Uterus (tissue), 4 donors: ENCODE results near the gene SLC25A29. TPM values are rescaled to one million over a fixed set of nuclear protein-coding genes. Genes with fewer than 3 reads are reported as not detected.

ENCODE experiments used
- DNase-seq, 2 donors: peaks; one replicate each; pipeline ENCODE4 v3.0.0-alpha.2; 2019 to 2020
- H3K27ac ChIP-seq, 2 donors: fragments of 200-600 bp; sonication (generic); 1 replicate in 1 of 2; 2 replicates in 1 of 2; pipeline ENCODE4 v1.5.1; 2016 to 2018
- H3K27me3 ChIP-seq, 2 donors: fragments of 200-600 bp; sonication (generic); one replicate each; pipeline ENCODE4 v1.5.1; 2018 to 2019; ENCODE audit warnings: control low read depth in 1 of 2
- H3K36me3 ChIP-seq, 2 donors: fragments of 200-600 bp; sonication (generic); one replicate each; pipeline ENCODE4 v1.5.1; 2019; ENCODE audit warnings: control low read depth in 1 of 2
- H3K4me1 ChIP-seq, 2 donors: fragments of 200-600 bp; sonication (generic); one replicate each; pipeline ENCODE4 v1.5.1; 2018 to 2019; ENCODE audit warnings: control low read depth in 1 of 2
- H3K4me3 ChIP-seq, 2 donors: fragments of 200-600 bp; sonication (generic); 1 replicate in 1 of 2; 2 replicates in 1 of 2; pipeline ENCODE4 v1.5.1; 2018 to 2019; ENCODE audit warnings: mild to moderate bottlenecking in 1 of 2
- H3K9me3 ChIP-seq, 2 donors: fragments of 200-600 bp; sonication (generic); one replicate each; pipeline ENCODE4 v1.5.1; 2019; ENCODE audit warnings: control low read depth in 1 of 2
- POLR2A ChIP-seq, 2 donors: fragments of 450-650 bp; IDR thresholded peaks; one replicate each; pipeline ENCODE4 v1.6.1; 2016; ENCODE audit warnings: antibody characterized with exemption in 2 of 2, mild to moderate bottlenecking in 1 of 2, moderate library complexity in 1 of 2
- intact Hi-C: fragments of 100-400 bp; cut with DNase I; formaldehyde crosslinking; loops from one replicate; pipeline ENCODE4 v1.15.1; 2023; ENCODE audit warnings: low total_unique reads
- total RNA-seq, 4 donors: library from RNA; depleted of rRNA in 3 of 4; stranded (reverse); fragments of >200 nt in 3 of 4; gene quantifications; one replicate each; pipeline versions ENCODE4 v1.1.0 to v1.2.4, GENCODE V29; 2014 to 2023
- TF ChIP-seq, protein P1 (sequence below), 4 experiments: fragments of 200-600 bp in 2 of 4; fragments of 450-650 bp in 2 of 4; sonication (generic) in 2 of 4; IDR thresholded peaks; one replicate each; pipeline ENCODE4 v1.5.1; 2016 to 2019; ENCODE audit warnings: antibody characterized with exemption in 4 of 4, mild to moderate bottlenecking in 2 of 4, moderate library complexity in 1 of 4
- donor health status: DM: yes; HTN: yes; CAD: no.

Gene SLC25A29
- total RNA-seq, 4 donors from 2014 or later, result 16.2 to 850 (median 60.1) TPM

DNA sequence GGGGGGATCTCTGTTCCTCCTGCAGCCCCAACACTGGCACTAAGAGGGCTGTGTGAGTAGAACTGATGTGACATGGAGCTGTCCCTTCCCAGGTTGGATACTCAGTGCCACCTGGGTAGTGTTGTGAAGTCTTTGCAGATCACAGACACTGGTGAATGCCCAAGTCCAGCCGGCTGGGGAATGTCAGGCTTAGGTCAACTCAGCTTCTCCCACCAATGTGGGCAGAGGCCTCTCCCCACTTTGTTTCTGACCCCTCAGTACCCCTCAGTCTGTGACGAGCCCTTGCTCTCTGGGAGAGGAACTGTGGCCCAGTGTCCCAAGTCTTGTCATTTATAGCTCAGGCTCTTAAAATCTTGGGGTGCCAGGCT is 11.3 kb downstream of the SLC25A29 start:
- Histone ChIP-seq H3K4me1 (peaks cover 0 to 16% of the 10 kb centered on the region in 2 donors), H3K4me3 (no peak overlapping the region), H3K27me3 (no peaks in the 10 kb centered on the region), H3K9me3 (no peaks in the 10 kb centered on the region), H3K27ac (peak overlapping the region in 1 of 2 donors; percentile 33), H3K36me3 (no peaks in the 10 kb centered on the region)
- intact Hi-C loops, result no loop called here
- peak in 1 of 2 donors; percentile 9 for DNase-seq
- TF ChIP-seq, protein P1, sequence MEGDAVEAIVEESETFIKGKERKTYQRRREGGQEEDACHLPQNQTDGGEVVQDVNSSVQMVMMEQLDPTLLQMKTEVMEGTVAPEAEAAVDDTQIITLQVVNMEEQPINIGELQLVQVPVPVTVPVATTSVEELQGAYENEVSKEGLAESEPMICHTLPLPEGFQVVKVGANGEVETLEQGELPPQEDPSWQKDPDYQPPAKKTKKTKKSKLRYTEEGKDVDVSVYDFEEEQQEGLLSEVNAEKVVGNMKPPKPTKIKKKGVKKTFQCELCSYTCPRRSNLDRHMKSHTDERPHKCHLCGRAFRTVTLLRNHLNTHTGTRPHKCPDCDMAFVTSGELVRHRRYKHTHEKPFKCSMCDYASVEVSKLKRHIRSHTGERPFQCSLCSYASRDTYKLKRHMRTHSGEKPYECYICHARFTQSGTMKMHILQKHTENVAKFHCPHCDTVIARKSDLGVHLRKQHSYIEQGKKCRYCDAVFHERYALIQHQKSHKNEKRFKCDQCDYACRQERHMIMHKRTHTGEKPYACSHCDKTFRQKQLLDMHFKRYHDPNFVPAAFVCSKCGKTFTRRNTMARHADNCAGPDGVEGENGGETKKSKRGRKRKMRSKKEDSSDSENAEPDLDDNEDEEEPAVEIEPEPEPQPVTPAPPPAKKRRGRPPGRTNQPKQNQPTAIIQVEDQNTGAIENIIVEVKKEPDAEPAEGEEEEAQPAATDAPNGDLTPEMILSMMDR (IDR thresholded peaks at IDR 0.05), result no peak
- TF ChIP-seq POLR2A (IDR thresholded peaks at IDR 0.05), result no peak

DNA sequence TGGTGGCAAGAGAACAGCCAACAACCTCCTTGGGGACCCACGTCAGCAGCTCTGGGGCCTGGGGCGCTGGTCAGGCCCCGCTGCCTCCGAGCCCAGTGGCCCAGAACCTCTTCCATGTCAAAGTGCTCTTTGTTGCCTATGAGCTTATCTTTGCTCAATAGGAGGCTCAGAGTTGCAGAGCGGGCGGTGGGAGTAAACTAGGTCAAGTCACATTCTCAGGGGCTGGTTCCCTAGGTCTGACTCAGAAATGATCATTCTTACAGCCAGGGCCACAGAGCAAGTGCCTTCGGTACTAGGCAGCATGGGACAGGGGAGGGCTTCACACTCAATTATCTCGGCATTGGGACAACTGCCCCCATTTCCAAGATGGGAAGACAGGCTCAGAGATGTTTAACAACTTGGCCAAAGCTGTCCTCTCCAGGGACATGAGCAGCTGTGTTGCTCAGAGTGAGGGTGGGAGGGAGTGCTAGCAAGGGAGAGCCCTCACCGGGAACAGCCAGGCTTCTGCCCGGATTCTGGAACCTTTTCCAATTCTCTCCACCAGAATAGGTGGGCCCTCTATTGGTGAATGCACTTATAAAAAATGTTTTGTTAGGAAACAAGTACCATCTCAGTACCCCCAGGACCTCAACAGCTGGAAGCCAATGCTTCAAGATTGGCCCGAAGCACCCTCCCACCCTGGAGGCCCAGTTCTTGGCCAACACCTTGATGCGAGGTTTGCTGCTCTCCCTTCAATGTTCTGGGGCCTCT is 11.9 kb downstream of the SLC25A29 start:
- H3K27ac ChIP-seq, result peak overlapping the region in 1 of 2 donors; percentile 33
- DNase-seq, result peak; percentile 13 to 26
- H3K4me1 ChIP-seq, result peaks cover 0 to 16% of the 10 kb centered on the region in 2 donors
- no peaks in the 10 kb centered on the region for H3K36me3 ChIP-seq
- H3K27me3 ChIP-seq, result no peaks in the 10 kb centered on the region
- intact Hi-C loops, result no loop called here
- no peak overlapping the region for H3K4me3 ChIP-seq
- no peaks in the 10 kb centered on the region for H3K9me3 ChIP-seq
- TF ChIP-seq, protein P1 (IDR thresholded peaks at IDR 0.05), result no peak
- no peak for TF ChIP-seq POLR2A (IDR thresholded peaks at IDR 0.05)

DNA sequence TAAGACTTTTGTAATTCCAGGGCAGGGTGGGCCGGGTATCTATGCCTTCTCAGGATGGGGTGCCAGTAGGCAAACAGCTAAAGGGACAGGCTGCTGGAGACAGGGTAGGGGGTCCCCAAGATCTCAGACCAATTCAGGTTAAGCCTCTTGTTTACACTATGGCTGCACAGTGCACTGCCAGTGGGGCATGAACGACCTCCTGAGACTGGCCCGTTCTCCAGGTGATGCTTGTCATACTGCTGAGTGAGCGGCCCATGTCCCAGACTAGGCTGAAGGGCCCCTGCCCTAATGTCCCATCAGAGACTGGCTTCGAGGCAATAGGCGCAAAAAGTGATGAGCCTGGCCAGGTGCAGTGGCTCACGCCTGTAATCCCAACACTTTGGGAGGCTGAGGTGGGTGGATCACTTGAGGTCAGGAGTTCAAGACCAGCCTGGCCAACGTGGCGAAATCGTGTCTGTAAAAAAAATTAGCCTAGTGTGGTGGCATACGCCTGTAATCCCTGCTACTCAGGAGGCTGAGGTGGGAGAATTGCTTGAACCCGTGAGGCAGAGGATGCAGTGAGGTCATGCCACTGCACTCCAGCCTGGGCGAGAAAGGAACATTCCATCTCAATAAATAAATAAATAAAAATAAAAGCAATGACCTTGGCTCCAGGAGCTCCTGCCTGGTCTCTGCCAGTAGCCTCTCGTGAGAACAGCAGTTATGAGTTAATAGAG is 12.6 kb downstream of the SLC25A29 start:
- Histone ChIP-seq H3K4me3 (no peak overlapping the region), H3K27me3 (no peaks in the 10 kb centered on the region), H3K9me3 (no peaks in the 10 kb centered on the region), H3K36me3 (no peaks in the 10 kb centered on the region), H3K4me1 (peaks cover 0 to 16% of the 10 kb centered on the region in 2 donors), H3K27ac (no peak overlapping the region)
- TF ChIP-seq POLR2A (IDR thresholded peaks at IDR 0.05), result no peak
- TF ChIP-seq, protein P1 (IDR thresholded peaks at IDR 0.05), result no peak
- intact Hi-C loops, result no loop called here
- peak in 1 of 2 donors; percentile 6 for DNase-seq

DNA sequence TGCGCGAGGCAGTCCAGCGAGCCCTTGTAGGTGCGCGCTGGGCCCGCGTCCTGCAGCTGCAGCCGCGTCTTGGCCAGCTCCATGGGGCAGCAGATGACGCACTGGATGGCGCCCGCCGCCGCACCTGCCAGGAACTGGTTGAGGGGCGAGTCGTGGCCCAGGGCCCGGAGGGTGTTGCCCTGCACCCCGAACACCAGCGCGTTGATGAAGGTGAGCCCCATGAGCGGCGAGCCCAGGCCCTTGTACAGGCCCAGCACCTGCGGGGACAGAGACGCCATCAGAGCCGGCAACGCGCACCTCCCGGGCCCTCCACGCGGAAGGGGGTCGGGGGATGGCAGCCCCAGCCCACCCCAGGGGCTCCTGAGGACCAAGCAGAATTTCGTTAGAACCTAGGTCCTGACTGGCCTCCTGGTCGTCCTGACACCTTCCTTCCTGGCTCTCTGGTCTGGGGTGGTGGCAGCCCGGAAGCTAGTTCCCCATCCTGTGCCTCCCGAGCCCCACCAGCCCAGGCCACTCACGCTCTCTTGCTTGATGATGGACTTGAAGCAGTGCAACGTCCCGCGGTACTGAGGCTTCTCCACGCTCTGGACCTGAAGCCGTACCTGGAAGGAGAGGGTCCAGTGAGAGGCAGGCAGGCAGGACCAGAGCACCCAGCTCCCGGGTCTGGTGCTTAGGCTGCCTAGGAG is 13.3 kb downstream of the SLC25A29 start:
- no peaks in the 10 kb centered on the region for H3K9me3 ChIP-seq
- H3K4me3 ChIP-seq, result no peak overlapping the region
- no peaks in the 10 kb centered on the region for H3K27me3 ChIP-seq
- intact Hi-C loops, result no loop called here
- H3K36me3 ChIP-seq, result no peaks in the 10 kb centered on the region
- H3K27ac ChIP-seq, result no peak overlapping the region
- DNase-seq, result peak; percentile 11 to 19
- TF ChIP-seq, protein P1 (IDR thresholded peaks at IDR 0.05), result no peak
- TF ChIP-seq POLR2A (IDR thresholded peaks at IDR 0.05), result no peak
- H3K4me1 ChIP-seq, result peaks cover 0 to 14% of the 10 kb centered on the region in 2 donors
